KG1 (cell line): ENCODE measurements around the gene DLG3.

ENCODE experiments used
- DNase-seq: peaks from one replicate; lab custom pipeline; 2025; lab: John Stamatoyannopoulos, UW

The DLG3 gene

GRCh38 chrX:70437921-70438665 is 6.5 kb upstream of the DLG3 start:
- no peak for DNase-seq

GRCh38 chrX:70439016-70439415 is 5.6 kb upstream of the DLG3 start:
- no peak for DNase-seq

- DNase-seq, result no peak
These were observed 2.4 kb upstream of the DLG3 start for GRCh38 chrX:70442224-70442623.

GRCh38 chrX:70444946-70445656 is 466 bp downstream of the DLG3 start:
- no peak for DNase-seq

GRCh38 chrX:70445951-70446350 is 1.3 kb downstream of the DLG3 start:
- no peak for DNase-seq

- no peak for DNase-seq
These were observed 2.0 kb downstream of the DLG3 start for GRCh38 chrX:70446380-70447350.

- DNase-seq, result no peak
These were observed 4.9 kb downstream of the DLG3 start for GRCh38 chrX:70449457-70449966.

- DNase-seq, result no peak
These were observed 7.6 kb downstream of the DLG3 start for GRCh38 chrX:70452143-70452733.

GRCh38 chrX:70453024-70453618 is 8.5 kb downstream of the DLG3 start:
- DNase-seq, result no peak

GRCh38 chrX:70454441-70455365 is 10.1 kb downstream of the DLG3 start:
- DNase-seq, result no peak

- no peak for DNase-seq
These were observed 10.9 kb downstream of the DLG3 start for GRCh38 chrX:70455366-70456202.

- no peak for DNase-seq
These were observed 11.6 kb downstream of the DLG3 start for GRCh38 chrX:70456256-70456655.

- no peak for DNase-seq
These were observed 16.4 kb downstream of the DLG3 start for GRCh38 chrX:70461026-70461425.

- DNase-seq, result no peak
These were observed 19.4 kb downstream of the DLG3 start for GRCh38 chrX:70464051-70464450.

- no peak for DNase-seq
These were observed 22.3 kb downstream of the DLG3 start for GRCh38 chrX:70466968-70467367.

- no peak for DNase-seq
These were observed 24.1 kb downstream of the DLG3 start for GRCh38 chrX:70468709-70469108.

- no peak for DNase-seq
These were observed 26.2 kb downstream of the DLG3 start for GRCh38 chrX:70470850-70471289.

- DNase-seq, result no peak
These were observed 31.7 kb downstream of the DLG3 start for GRCh38 chrX:70476166-70476933.
